HG03159 (cell line): ENCODE data around the gene ALKBH5.

Source experiments
- ATAC-seq: cut with Tn5 transposase; IDR thresholded peaks from one replicate; pipeline ENCODE4 v1.9.1; 2021; ENCODE audit warnings: mild to moderate bottlenecking, moderate library complexity; ENCODE audit not compliant: unreplicated experiment

Gene ALKBH5

GRCh38 chr17:18240449-18240848 lies 56.8 kb downstream of the ALKBH5 start:
- no peak for ATAC-seq

- no peak for ATAC-seq
These were observed 57.7 kb downstream of the ALKBH5 start for GRCh38 chr17:18241229-18241871.

GRCh38 chr17:18245038-18245776 lies 61.6 kb downstream of the ALKBH5 start:
- ATAC-seq = no peak

- no peak for ATAC-seq
These were observed 62.6 kb downstream of the ALKBH5 start for GRCh38 chr17:18246109-18246725.

GRCh38 chr17:18246880-18247612 lies 63.4 kb downstream of the ALKBH5 start:
- ATAC-seq = no peak

GRCh38 chr17:18247613-18248001 lies 64.0 kb downstream of the ALKBH5 start:
- ATAC-seq = no peak

- ATAC-seq = no peak
These were observed 64.7 kb downstream of the ALKBH5 start for GRCh38 chr17:18248300-18248731.

GRCh38 chr17:18248811-18249210 lies 65.2 kb downstream of the ALKBH5 start:
- no peak for ATAC-seq

GRCh38 chr17:18250259-18250658 lies 66.6 kb downstream of the ALKBH5 start:
- ATAC-seq = no peak

GRCh38 chr17:18250708-18251107 lies 67.1 kb downstream of the ALKBH5 start:
- no peak for ATAC-seq

- ATAC-seq = no peak
These were observed 67.6 kb downstream of the ALKBH5 start for GRCh38 chr17:18251204-18251603.

- no peak for ATAC-seq
These were observed 68.5 kb downstream of the ALKBH5 start for GRCh38 chr17:18252160-18252559.

GRCh38 chr17:18253187-18253884 lies 69.7 kb downstream of the ALKBH5 start:
- ATAC-seq = no peak

GRCh38 chr17:18253947-18254821 lies 70.6 kb downstream of the ALKBH5 start:
- no peak for ATAC-seq

GRCh38 chr17:18254888-18255649 lies 71.4 kb downstream of the ALKBH5 start:
- no peak for ATAC-seq

GRCh38 chr17:18256351-18256750 lies 72.7 kb downstream of the ALKBH5 start:
- no peak for ATAC-seq

GRCh38 chr17:18256776-18257175 lies 73.1 kb downstream of the ALKBH5 start:
- no peak for ATAC-seq

- no peak for ATAC-seq
These were observed 73.8 kb downstream of the ALKBH5 start for GRCh38 chr17:18257268-18257981.

GRCh38 chr17:18257982-18258355 lies 74.3 kb downstream of the ALKBH5 start:
- ATAC-seq = peak; percentile 32
